Tibial nerve (tissue), 4 donors: Measurements from ENCODE around the gene ANAPC2.

ENCODE experiments used
- EP300 ChIP-seq, 2 donors: sonication (generic); formaldehyde crosslinking; IDR thresholded peaks; one replicate each; pipeline ENCODE4 v1.6.1; 2017; ENCODE audit warnings: antibody characterized with exemption in 2 of 2, mild to moderate bottlenecking in 1 of 2
- TF ChIP-seq, protein P1 (sequence below), 5 experiments: fragments of 200-600 bp in 3 of 5; fragments of 450-650 bp in 2 of 5; sonication (generic) in 3 of 5; IDR thresholded peaks; one replicate each; pipeline ENCODE4 v1.5.1; 2016 to 2019; ENCODE audit warnings: antibody characterized with exemption in 5 of 5, mild to moderate bottlenecking in 3 of 5, moderate library complexity in 2 of 5

DNA sequence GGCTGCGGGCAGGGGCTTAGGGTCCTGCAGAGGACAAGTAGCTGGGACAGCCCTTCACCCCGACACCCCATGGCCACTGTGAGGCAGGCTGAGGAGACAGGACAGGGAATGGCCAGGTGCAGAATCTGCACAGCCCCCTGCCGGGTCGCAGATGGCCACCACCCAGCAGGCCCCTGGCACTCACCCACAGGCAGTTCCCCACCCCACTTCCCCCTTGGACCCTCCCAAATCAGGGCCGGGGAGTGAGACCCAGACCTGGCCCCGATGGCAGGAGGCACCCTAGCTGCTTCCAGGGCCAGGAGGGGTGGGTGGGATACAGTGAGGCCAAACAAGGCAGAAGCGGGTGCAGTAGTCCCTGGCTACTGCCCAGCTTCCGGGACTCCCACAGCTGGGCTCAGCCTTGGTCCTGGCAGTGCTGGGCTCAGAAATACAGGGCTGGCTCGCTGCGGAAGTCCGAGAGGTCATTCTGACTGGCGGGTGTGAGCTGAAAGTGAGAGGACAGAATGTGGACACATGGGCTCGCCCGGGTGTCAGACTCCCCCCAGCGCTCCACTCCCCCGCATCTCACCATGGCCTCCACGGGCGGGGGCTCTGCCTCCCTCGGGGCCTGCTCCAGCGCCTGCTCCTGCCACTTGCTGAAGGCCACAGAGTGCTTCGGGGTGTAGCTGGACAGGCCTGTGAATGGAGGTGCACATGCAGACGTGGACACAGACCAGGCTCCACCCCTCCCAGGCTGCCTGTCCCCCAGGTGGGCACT, 3.5 kb upstream of the ANAPC2 start:
- TF ChIP-seq EP300 (IDR thresholded peaks at IDR 0.05) = no peak
- TF ChIP-seq, protein P1, sequence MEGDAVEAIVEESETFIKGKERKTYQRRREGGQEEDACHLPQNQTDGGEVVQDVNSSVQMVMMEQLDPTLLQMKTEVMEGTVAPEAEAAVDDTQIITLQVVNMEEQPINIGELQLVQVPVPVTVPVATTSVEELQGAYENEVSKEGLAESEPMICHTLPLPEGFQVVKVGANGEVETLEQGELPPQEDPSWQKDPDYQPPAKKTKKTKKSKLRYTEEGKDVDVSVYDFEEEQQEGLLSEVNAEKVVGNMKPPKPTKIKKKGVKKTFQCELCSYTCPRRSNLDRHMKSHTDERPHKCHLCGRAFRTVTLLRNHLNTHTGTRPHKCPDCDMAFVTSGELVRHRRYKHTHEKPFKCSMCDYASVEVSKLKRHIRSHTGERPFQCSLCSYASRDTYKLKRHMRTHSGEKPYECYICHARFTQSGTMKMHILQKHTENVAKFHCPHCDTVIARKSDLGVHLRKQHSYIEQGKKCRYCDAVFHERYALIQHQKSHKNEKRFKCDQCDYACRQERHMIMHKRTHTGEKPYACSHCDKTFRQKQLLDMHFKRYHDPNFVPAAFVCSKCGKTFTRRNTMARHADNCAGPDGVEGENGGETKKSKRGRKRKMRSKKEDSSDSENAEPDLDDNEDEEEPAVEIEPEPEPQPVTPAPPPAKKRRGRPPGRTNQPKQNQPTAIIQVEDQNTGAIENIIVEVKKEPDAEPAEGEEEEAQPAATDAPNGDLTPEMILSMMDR (IDR thresholded peaks at IDR 0.05) = no peak
